ENCODE results near the gene SYNJ2. TPM values are rescaled to one million over a fixed set of nuclear protein-coding genes. Genes with fewer than 3 reads are reported as not detected.

The SYNJ2 gene
- total and polyA plus RNA-seq, 2 of the 4 experiments (the other 2 are of a cell fraction) = 40.8 to 45.2 TPM

DNA sequence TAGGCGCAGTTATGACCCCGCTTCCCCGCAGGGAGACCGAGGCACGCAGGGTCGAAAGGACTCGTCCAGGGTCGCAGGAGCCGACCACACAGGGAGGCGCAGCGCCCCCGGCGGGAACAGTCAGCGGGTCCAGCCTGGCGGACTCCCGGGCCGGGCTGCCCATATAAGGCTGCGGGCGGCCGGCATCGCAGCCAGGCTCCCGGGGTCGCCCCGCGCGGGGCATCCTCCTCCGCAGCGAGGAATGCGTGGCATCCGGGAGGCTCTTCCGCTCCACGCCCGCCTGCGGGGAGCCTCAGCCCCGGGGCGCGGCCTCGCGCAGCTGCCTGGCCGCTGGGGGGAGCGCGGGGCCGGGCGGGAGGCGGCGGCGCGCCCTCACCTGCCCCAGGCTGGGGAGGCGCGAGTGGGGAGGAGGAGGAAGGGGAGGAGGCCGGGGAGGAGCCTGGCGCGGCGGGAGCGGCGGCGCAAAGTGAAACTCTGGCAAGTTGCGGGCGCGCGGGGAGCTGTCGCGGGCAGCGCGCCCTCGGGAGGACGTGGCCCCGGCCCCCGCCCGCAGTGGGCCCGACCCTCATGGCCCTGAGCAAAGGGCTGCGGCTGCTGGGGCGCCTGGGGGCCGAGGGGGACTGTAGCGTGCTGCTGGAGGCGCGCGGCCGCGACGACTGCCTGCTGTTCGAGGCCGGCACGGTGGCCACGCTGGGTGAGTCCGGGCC, at the start of gene SYNJ2 (continued):
- TF ChIP-seq, protein P1, sequence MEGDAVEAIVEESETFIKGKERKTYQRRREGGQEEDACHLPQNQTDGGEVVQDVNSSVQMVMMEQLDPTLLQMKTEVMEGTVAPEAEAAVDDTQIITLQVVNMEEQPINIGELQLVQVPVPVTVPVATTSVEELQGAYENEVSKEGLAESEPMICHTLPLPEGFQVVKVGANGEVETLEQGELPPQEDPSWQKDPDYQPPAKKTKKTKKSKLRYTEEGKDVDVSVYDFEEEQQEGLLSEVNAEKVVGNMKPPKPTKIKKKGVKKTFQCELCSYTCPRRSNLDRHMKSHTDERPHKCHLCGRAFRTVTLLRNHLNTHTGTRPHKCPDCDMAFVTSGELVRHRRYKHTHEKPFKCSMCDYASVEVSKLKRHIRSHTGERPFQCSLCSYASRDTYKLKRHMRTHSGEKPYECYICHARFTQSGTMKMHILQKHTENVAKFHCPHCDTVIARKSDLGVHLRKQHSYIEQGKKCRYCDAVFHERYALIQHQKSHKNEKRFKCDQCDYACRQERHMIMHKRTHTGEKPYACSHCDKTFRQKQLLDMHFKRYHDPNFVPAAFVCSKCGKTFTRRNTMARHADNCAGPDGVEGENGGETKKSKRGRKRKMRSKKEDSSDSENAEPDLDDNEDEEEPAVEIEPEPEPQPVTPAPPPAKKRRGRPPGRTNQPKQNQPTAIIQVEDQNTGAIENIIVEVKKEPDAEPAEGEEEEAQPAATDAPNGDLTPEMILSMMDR (conservative IDR thresholded peaks at IDR 0.05; ENCODE audit: low read depth, low read length) = peak; percentile 47
- TF ChIP-seq NFE2L2 (IDR thresholded peaks at IDR 0.05; ENCODE audit: low read depth, low read length) (no peak), BHLHE40 (IDR thresholded peaks at IDR 0.05; ENCODE audit: low read depth, low read length) (no peak), POLR2A (IDR thresholded peaks at IDR 0.05; ENCODE audit: low read depth, low read length) (peak; percentile 78), CHD1 (IDR thresholded peaks at IDR 0.05; ENCODE audit: low read depth, low read length) (no peak)
